ENCODE measurements around the gene ACOX3. TPM values are rescaled to one million over a fixed set of nuclear protein-coding genes. Genes with fewer than 3 reads are reported as not detected.

Gene ACOX3
- total and polyA plus RNA-seq, 2 of the 8 experiments (the other 6 are each of a cell fraction or from before 2014, with no cell fraction given), result 2.5 to 9.9 TPM

- Histone ChIP-seq H4K20me1 (replicated peaks in 1 of 2; ENCODE audit: control insufficient read depth in 1 of 2, insufficient read depth in 2 of 2, low read length in 2 of 2) (peaks cover 4 to 10% of the 10 kb centered on the region in 2 experiments), H3K9ac (replicated peaks in 1 of 4; ENCODE audit: extremely low read depth in 1 of 4, low read depth in 3 of 4, low read length in 3 of 4) (no peak overlapping the region), H4K5ac (ENCODE audit: insufficient read length, low read depth, low read length) (no peak overlapping the region), H3K4me2 (ENCODE audit: insufficient read depth in 1 of 2, low read depth in 2 of 2, low read length in 2 of 2) (peak overlapping the region; percentile 63 to 80; a peak in 3 of 4 replicates), H2AK5ac (ENCODE audit: low read depth, low read length) (no peak overlapping the region), H3K4ac (replicated peaks; ENCODE audit: insufficient read length, low read depth, low read length) (no peak overlapping the region), H3K23ac (ENCODE audit: insufficient read length) (no peak overlapping the region), H2BK120ac (replicated peaks; ENCODE audit: low read depth, low read length) (no peak overlapping the region), H3K56ac (replicated peaks; ENCODE audit: insufficient read length, low read depth, low read length) (no peak overlapping the region), H2BK20ac (ENCODE audit: low read length) (no peak overlapping the region), H4K8ac (ENCODE audit: extremely low read depth, insufficient read depth, low read length) (no peak overlapping the region; the same call in 1 of the 2 replicates), H3K4me3 (ENCODE audit: extremely low read depth in 1 of 4, insufficient read depth in 2 of 4, low read depth in 3 of 4, low read length in 4 of 4) (peak overlapping the region in 1 of 4 experiments; percentile 90; a peak in 2 of 8 replicates), H2AFZ (ENCODE audit: low read length) (no peak overlapping the region), H2BK12ac (ENCODE audit: low read depth, low read length) (no peak overlapping the region), H4K91ac (replicated peaks; ENCODE audit: insufficient read length, low read length) (no peak overlapping the region), H3K18ac (ENCODE audit: extremely low read depth, low read length) (no peak overlapping the region), H2BK15ac (ENCODE audit: low read length) (no peak overlapping the region), H3K79me2 (ENCODE audit: control insufficient read depth in 1 of 2, insufficient read depth in 2 of 2, low read length in 2 of 2) (peaks cover 12 to 45% of the 10 kb centered on the region in 2 experiments), H3K9me3 (ENCODE audit: insufficient read depth in 2 of 2, low read depth in 1 of 2, low read length in 1 of 2) (no peaks in the 10 kb centered on the region), H3K36me3 (ENCODE audit: control insufficient read depth in 2 of 4, insufficient read depth in 4 of 4, low read length in 3 of 4) (peaks cover 0 to 3% (median 0%) of the 10 kb centered on the region in 4 experiments; a peak in 2 of 8 replicates), H3K23me2 (ENCODE audit: low read depth, low read length) (peaks cover 10% of the 10 kb centered on the region), H3K4me1 (replicated peaks in 1 of 4; ENCODE audit: control insufficient read depth in 3 of 4, insufficient read depth in 4 of 4, low read length in 3 of 4) (peaks cover 2 to 13% (median 3%) of the 10 kb centered on the region in 4 experiments; a peak in 6 of 7 replicates), H3K27ac (ENCODE audit: low read depth, low read length) (no peak overlapping the region), H2BK5ac (ENCODE audit: low read depth, low read length) (no peak overlapping the region), H3K79me1 (ENCODE audit: low read depth, low read length) (peaks cover 7% of the 10 kb centered on the region), H3K14ac (ENCODE audit: insufficient read length) (no peak overlapping the region), H3K27me3 (replicated peaks in 1 of 4; ENCODE audit: control insufficient read depth in 3 of 4, extremely low read depth in 1 of 4, insufficient read depth in 3 of 4, low read length in 3 of 4) (no peaks in the 10 kb centered on the region)
- WGBS, 2 experiments (ENCODE audit: extremely low coverage in 1 of 2, insufficient coverage in 1 of 2, insufficient read length in 1 of 2, insufficient replicate concordance in 2 of 2, low coverage in 1 of 2, low lambda C conversion rate in 2 of 2, missing lambda C conversion rate in 1 of 2), result 81% methylated on average over 10 of the region's 10 CpGs; no CpG with 5 or more reads in 1 of the 2 experiments
- FAIRE-seq, result no peak
- no peak for DNase-seq (ENCODE audit: low read depth in 1 of 2, low spot score in 2 of 2)
- CTCF ChIA-PET (ENCODE audit: partially characterized antibody), result interaction anchor here (0.9 to 1.4 kb wide), 4 partner anchors 14 to 165 kb away, joined by 3 read pairs; no protein-coding TSS in a partner anchor
- POLR2A ChIA-PET (ENCODE audit: partially characterized antibody), result interaction anchor here (1.2 to 1.5 kb wide), 2 partner anchors 14 to 138 kb away, joined by 3 read pairs; partner anchors contain the start of gene GPR78
- no peak for TF ChIP-seq KDM4A (IDR thresholded peaks at IDR 0.05; ENCODE audit: low read depth, low read length, severe bottlenecking)
- TF ChIP-seq ZNF274 (IDR thresholded peaks at IDR 0.05; ENCODE audit: borderline replicate concordance, extremely low read depth, low read length), result no peak
- TF ChIP-seq BRCA1 (IDR thresholded peaks at IDR 0.05; ENCODE audit: low read depth, low read length), result no peak
- no peak for TF ChIP-seq TAF1 (IDR thresholded peaks at IDR 0.05; ENCODE audit: low read depth, low read length)
- TF ChIP-seq KDM5A (IDR thresholded peaks at IDR 0.05; ENCODE audit: low read length), result no peak
- no peak for TF ChIP-seq POLR2A (IDR thresholded peaks at IDR 0.05; ENCODE audit: control extremely low read depth in 1 of 2, low read depth in 2 of 2, low read length in 2 of 2)
- no peak for TF ChIP-seq TBP (IDR thresholded peaks at IDR 0.05; ENCODE audit: low read depth, low read length)
- TF ChIP-seq, protein P1, sequence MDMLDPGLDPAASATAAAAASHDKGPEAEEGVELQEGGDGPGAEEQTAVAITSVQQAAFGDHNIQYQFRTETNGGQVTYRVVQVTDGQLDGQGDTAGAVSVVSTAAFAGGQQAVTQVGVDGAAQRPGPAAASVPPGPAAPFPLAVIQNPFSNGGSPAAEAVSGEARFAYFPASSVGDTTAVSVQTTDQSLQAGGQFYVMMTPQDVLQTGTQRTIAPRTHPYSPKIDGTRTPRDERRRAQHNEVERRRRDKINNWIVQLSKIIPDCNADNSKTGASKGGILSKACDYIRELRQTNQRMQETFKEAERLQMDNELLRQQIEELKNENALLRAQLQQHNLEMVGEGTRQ (IDR thresholded peaks at IDR 0.05; ENCODE audit: low read length), result no peak
- no peak for TF ChIP-seq POU5F1 (IDR thresholded peaks at IDR 0.05; ENCODE audit: low read depth, low read length)
- TF ChIP-seq KDM1A (IDR thresholded peaks at IDR 0.05; ENCODE audit: borderline replicate concordance, low read length), result no peak
- no peak for TF ChIP-seq RFX5 (IDR thresholded peaks at IDR 0.05; ENCODE audit: borderline replicate concordance, low read depth, low read length)
- TF ChIP-seq SIRT6 (IDR thresholded peaks at IDR 0.05; ENCODE audit: low read length), result no peak
- TF ChIP-seq CREB1 (IDR thresholded peaks at IDR 0.05), result no peak
These were observed 2.3 kb upstream of the ACOX3 start for GRCh38 chr4:8442596-8443358.
